ENCODE data around the gene C5orf46. TPM values are rescaled to one million over a fixed set of nuclear protein-coding genes. Genes with fewer than 3 reads are reported as not detected.

The C5orf46 gene
- total and polyA plus RNA-seq, 2 donors (not counting 3 experiments of a cell fraction or from before 2014, with no cell fraction given) = 0.66 TPM; not detected in 1

DNA sequence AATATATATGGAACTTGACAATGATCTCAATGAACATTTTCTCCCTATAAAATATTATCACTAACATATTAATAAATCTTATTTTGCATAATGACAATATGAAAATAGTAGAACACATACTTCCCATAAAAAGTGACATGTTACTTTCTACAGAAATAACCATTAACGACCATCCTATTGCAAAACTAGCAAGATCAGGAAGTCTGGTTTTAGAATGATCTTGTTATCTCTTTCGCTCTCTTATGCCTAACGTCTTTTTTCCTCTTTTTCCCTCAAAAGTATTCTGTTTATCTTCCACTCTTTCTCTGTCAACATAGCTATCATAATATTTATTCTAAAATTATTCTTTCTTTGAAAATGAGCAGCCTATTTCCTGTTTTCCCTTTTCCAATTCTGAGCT, 21.6 kb upstream of the C5orf46 start:
- Histone ChIP-seq H3K9me1 (replicated peaks; ENCODE audit: control insufficient read depth, extremely low read depth, insufficient read depth, low read length) (no peaks in the 10 kb centered on the region), H2AFZ (ENCODE audit: low read depth, low read length) (no peak overlapping the region), H3K9me3 (replicated peaks; ENCODE audit: control insufficient read depth, insufficient read depth, low read length) (no peaks in the 10 kb centered on the region), H3K79me2 (ENCODE audit: control insufficient read depth, insufficient read depth, low read length) (no peaks in the 10 kb centered on the region), H3K4me3 (replicated peaks in 1 of 3; ENCODE audit: insufficient read depth in 1 of 3, low read depth in 1 of 3, low read length in 3 of 3) (no peak overlapping the region), H4K20me1 (replicated peaks; ENCODE audit: control insufficient read depth, extremely low read depth, insufficient read depth, low read length) (no peaks in the 10 kb centered on the region), H3K27ac (ENCODE audit: insufficient read depth, low read depth, low read length) (no peak overlapping the region), H3K36me3 (ENCODE audit: control insufficient read depth in 2 of 2, extremely low read depth in 1 of 2, insufficient read depth in 2 of 2, low read length in 2 of 2) (no peaks in the 10 kb centered on the region), H3K4me1 (ENCODE audit: control insufficient read depth, extremely low read depth, insufficient read depth, low read length) (no peaks in the 10 kb centered on the region), H3K9ac (replicated peaks; ENCODE audit: extremely low read depth, insufficient read depth, low read length) (no peak overlapping the region), H3K27me3 (ENCODE audit: control insufficient read depth in 2 of 2, insufficient read depth in 2 of 2, low read length in 2 of 2) (no peaks in the 10 kb centered on the region), H3K4me2 (ENCODE audit: insufficient read depth, low read length) (no peak overlapping the region)
- CTCF ChIA-PET = interaction anchor here (1.2 to 1.7 kb wide), 4 partner anchors 9 to 803 kb away, joined by 3 to 6 read pairs (median 5); no protein-coding TSS in a partner anchor
- BruUV-seq (replicated peaks) = no TSS peak
- POLR2A ChIA-PET = no interaction called here
- intact Hi-C loops (cut with micrococcal nuclease) = no loop called here
- no peak for DNase-seq (ENCODE audit: low read depth, low spot score)
- TF ChIP-seq FOS (IDR thresholded peaks at IDR 0.05; ENCODE audit: borderline replicate concordance, insufficient read depth, low read length) (no peak), JUN (IDR thresholded peaks at IDR 0.05; ENCODE audit: borderline replicate concordance, insufficient read depth, insufficient read length, low read depth) (no peak)
- TF ChIP-seq, protein P1, sequence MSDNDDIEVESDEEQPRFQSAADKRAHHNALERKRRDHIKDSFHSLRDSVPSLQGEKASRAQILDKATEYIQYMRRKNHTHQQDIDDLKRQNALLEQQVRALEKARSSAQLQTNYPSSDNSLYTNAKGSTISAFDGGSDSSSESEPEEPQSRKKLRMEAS (IDR thresholded peaks at IDR 0.05; ENCODE audit: insufficient read depth, insufficient read length) = no peak
- dilution Hi-C loops (cut with MboI; ENCODE audit: extremely low pct_ligation_motif_present, low sequenced_read_pairs) = no loop called here
- no peak for FAIRE-seq

DNA sequence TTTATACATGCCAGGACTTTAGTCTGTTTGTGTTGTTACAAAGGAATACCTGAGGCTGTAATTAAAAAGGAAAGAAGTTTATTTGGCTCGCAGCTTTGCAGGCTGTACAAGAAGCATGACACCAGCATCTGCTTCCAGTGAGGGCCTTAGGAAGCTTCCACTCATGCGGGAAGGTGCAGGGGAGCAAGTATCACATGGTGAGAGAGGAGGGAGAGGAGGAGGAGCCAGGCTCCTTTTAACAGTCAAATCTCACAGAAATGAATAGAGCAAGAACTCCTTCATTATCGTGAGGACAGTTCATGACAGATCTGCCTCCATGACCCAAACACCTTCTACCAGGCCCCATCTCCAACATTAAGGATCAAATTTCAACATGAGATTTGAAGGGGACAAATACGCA, 18.7 kb upstream of the C5orf46 start:
- ChIA-PET POLR2A (no interaction called here), CTCF (interaction anchor here (0.8 to 2.7 kb wide), 2 partner anchors 10 to 38 kb away, joined by 3 to 13 read pairs; no protein-coding TSS in a partner anchor)
- FAIRE-seq = no peak
- Histone ChIP-seq H3K79me2 (ENCODE audit: control insufficient read depth, insufficient read depth, low read length) (no peaks in the 10 kb centered on the region), H4K20me1 (replicated peaks; ENCODE audit: control insufficient read depth, extremely low read depth, insufficient read depth, low read length) (no peaks in the 10 kb centered on the region), H2AFZ (ENCODE audit: low read depth, low read length) (no peak overlapping the region), H3K27me3 (ENCODE audit: control insufficient read depth in 2 of 2, insufficient read depth in 2 of 2, low read length in 2 of 2) (no peaks in the 10 kb centered on the region), H3K4me3 (replicated peaks in 1 of 3; ENCODE audit: insufficient read depth in 1 of 3, low read depth in 1 of 3, low read length in 3 of 3) (no peak overlapping the region), H3K4me2 (ENCODE audit: insufficient read depth, low read length) (no peak overlapping the region), H3K27ac (ENCODE audit: insufficient read depth, low read depth, low read length) (no peak overlapping the region), H3K9me3 (replicated peaks; ENCODE audit: control insufficient read depth, insufficient read depth, low read length) (no peaks in the 10 kb centered on the region), H3K36me3 (ENCODE audit: control insufficient read depth in 2 of 2, extremely low read depth in 1 of 2, insufficient read depth in 2 of 2, low read length in 2 of 2) (no peaks in the 10 kb centered on the region), H3K9me1 (replicated peaks; ENCODE audit: control insufficient read depth, extremely low read depth, insufficient read depth, low read length) (no peaks in the 10 kb centered on the region), H3K4me1 (ENCODE audit: control insufficient read depth, extremely low read depth, insufficient read depth, low read length) (no peaks in the 10 kb centered on the region), H3K9ac (replicated peaks; ENCODE audit: extremely low read depth, insufficient read depth, low read length) (no peak overlapping the region)
- dilution Hi-C loops (cut with MboI; ENCODE audit: extremely low pct_ligation_motif_present, low sequenced_read_pairs) = no loop called here
- DNase-seq (ENCODE audit: low read depth, low spot score) = no peak
- intact Hi-C loops (cut with micrococcal nuclease) = no loop called here
- TF ChIP-seq, protein P2, sequence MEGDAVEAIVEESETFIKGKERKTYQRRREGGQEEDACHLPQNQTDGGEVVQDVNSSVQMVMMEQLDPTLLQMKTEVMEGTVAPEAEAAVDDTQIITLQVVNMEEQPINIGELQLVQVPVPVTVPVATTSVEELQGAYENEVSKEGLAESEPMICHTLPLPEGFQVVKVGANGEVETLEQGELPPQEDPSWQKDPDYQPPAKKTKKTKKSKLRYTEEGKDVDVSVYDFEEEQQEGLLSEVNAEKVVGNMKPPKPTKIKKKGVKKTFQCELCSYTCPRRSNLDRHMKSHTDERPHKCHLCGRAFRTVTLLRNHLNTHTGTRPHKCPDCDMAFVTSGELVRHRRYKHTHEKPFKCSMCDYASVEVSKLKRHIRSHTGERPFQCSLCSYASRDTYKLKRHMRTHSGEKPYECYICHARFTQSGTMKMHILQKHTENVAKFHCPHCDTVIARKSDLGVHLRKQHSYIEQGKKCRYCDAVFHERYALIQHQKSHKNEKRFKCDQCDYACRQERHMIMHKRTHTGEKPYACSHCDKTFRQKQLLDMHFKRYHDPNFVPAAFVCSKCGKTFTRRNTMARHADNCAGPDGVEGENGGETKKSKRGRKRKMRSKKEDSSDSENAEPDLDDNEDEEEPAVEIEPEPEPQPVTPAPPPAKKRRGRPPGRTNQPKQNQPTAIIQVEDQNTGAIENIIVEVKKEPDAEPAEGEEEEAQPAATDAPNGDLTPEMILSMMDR (IDR thresholded peaks at IDR 0.05; ENCODE audit: extremely low read depth in 1 of 2, insufficient read depth in 1 of 2, low read depth in 1 of 2, low read length in 2 of 2) = no peak
- TF ChIP-seq EZH2 (IDR thresholded peaks at IDR 0.05; ENCODE audit: borderline replicate concordance, low read depth, low read length, severe bottlenecking) = no peak
- TF ChIP-seq POLR2A (IDR thresholded peaks at IDR 0.05; ENCODE audit: low read depth, low read length) = no peak
- TF ChIP-seq GATA2 (IDR thresholded peaks at IDR 0.05; ENCODE audit: insufficient read depth, insufficient read length, low read depth, low read length) = no peak
- no peak for TF ChIP-seq FOS (IDR thresholded peaks at IDR 0.05; ENCODE audit: borderline replicate concordance, insufficient read depth, low read length)
- TF ChIP-seq MYC (IDR thresholded peaks at IDR 0.05; ENCODE audit: low read depth, low read length) = no peak
- no peak for TF ChIP-seq JUN (IDR thresholded peaks at IDR 0.05; ENCODE audit: borderline replicate concordance, insufficient read depth, insufficient read length, low read depth)
- TF ChIP-seq, protein P1 (IDR thresholded peaks at IDR 0.05; ENCODE audit: insufficient read depth, insufficient read length) = no peak
- no TSS peak for BruUV-seq (replicated peaks)

All from endothelial cell of umbilical vein (primary cell).